Activated T-cell treated with anti-CD3 and anti-CD28 coated beads for 4 hours (primary cell): ENCODE data around the gene MCCD1.

Experiments
- DNase-seq: peaks from one replicate; pipeline ENCODE4 v3.0.0-alpha.2; 2020

Gene MCCD1

GRCh38 chr6:31513456-31514165 is 15.2 kb upstream of the MCCD1 start:
- DNase-seq = no peak

- no peak for DNase-seq
Measured at GRCh38 chr6:31521835-31522234, 6.9 kb upstream of the MCCD1 start.

GRCh38 chr6:31525553-31525931 is 3.2 kb upstream of the MCCD1 start:
- no peak for DNase-seq

- DNase-seq = no peak
Measured at GRCh38 chr6:31525932-31526591, 2.7 kb upstream of the MCCD1 start.

GRCh38 chr6:31528307-31528777 is 420 bp upstream of the MCCD1 start:
- DNase-seq = no peak

GRCh38 chr6:31529329-31530150 is 778 bp downstream of the MCCD1 start:
- no peak for DNase-seq

GRCh38 chr6:31530659-31531058 is 1.9 kb downstream of the MCCD1 start:
- DNase-seq = no peak

- DNase-seq = no peak
Measured at GRCh38 chr6:31531162-31531561, 2.4 kb downstream of the MCCD1 start.

GRCh38 chr6:31531771-31532643 is 3.2 kb downstream of the MCCD1 start:
- no peak for DNase-seq

GRCh38 chr6:31532644-31533454 is 4.1 kb downstream of the MCCD1 start:
- no peak for DNase-seq

- DNase-seq = no peak
Measured at GRCh38 chr6:31533455-31533841, 4.7 kb downstream of the MCCD1 start.

- no peak for DNase-seq
Measured at GRCh38 chr6:31534011-31534410, 5.2 kb downstream of the MCCD1 start.

- no peak for DNase-seq
Measured at GRCh38 chr6:31534521-31535040, 5.8 kb downstream of the MCCD1 start.

GRCh38 chr6:31535538-31536324 is 7.0 kb downstream of the MCCD1 start:
- no peak for DNase-seq

GRCh38 chr6:31538805-31539400 is 10.1 kb downstream of the MCCD1 start:
- no peak for DNase-seq

- DNase-seq = no peak
Measured at GRCh38 chr6:31540640-31541039, 11.9 kb downstream of the MCCD1 start.

GRCh38 chr6:31541059-31541657 is 12.4 kb downstream of the MCCD1 start:
- peak; percentile 48 for DNase-seq

GRCh38 chr6:31541658-31542521 is 13.1 kb downstream of the MCCD1 start, which contains the start of gene DDX39B:
TSS of gene DDX39B (minus strand) at chr6:31542003. CDS start at chr6:31540532, 1,471 bp downstream.
- peak; percentile 87 for DNase-seq

GRCh38 chr6:31543639-31544038 is 14.9 kb downstream of the MCCD1 start:
- DNase-seq = no peak
